NCI-H1105 treated with DMSO at 0.1 percent for 48 hours (cell line): ENCODE data around the gene PRR9.
"Not testable (repeated sequence)": the region's sequence is repeated elsewhere in the genome, so short reads cannot be mapped to it uniquely, and the experiment has no call there.

Source experiments
- DNase-seq: peaks from one replicate; lab custom pipeline; 2025; lab: John Stamatoyannopoulos, UW

The PRR9 gene

GRCh38 chr1:153229076-153229829 lies 11.9 kb downstream of the PRR9 start:
- not testable (repeated sequence) for DNase-seq

DNA sequence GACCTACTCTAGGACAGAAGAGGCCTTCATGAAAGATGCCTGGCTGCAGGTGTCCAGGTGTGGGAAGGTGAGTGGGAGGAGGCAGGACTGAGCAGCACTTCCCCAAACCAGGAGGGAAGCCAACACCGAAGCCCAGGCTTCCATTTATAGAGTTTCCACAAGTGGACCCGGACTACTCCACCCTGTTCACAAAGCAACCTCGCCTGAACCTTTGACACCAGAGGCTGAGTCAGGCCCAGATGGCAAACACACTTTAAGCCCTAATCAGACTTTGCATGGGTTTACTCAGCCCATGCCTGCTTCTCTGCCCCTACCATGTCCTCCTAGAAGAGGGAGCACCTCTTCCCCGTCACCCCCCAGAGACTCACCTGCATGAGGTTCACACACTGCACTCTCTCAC lies 14.0 kb downstream of the PRR9 start:
- DNase-seq, result no peak

GRCh38 chr1:153231785-153232184 lies 14.4 kb downstream of the PRR9 start:
- no peak for DNase-seq

DNA sequence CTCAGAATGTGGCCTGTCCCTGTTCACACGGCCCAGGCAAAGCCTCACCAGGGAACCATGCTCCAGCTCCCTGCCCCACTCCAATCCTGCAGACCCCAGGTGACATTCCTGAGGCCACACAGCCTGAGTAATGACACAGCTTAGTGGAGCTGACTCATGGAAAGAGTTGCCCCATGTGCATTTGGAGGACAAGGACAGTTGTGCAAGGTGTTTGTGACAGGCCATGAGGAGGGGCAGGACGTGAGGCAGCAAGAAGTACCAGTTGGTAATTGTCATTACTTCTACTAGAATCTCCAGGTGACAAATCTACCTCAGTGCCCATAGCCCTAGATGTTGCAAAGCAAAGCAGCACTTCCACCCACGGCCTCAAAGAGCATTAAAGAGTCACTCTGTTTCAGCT lies 15.2 kb downstream of the PRR9 start:
- DNase-seq, result no peak

DNA sequence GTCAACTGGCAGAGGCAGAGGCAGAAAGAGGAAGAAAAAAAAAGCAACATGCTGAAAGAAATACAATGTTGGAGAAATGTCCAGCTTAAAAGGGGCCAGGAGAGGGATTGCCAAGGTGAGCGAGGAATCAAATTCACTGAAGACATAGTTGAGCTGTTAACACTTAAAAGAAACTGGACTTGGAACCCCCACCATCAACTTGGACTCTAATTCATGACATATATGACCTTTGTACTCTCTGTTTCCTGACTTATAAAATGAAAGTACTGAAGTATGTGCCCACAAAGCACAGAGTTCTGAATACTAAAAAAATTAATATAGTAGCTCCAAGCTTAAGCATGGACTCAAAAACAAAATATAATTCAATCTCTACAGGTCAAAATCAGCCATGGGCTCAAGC lies 16.1 kb downstream of the PRR9 start:
- DNase-seq, result no peak

DNA sequence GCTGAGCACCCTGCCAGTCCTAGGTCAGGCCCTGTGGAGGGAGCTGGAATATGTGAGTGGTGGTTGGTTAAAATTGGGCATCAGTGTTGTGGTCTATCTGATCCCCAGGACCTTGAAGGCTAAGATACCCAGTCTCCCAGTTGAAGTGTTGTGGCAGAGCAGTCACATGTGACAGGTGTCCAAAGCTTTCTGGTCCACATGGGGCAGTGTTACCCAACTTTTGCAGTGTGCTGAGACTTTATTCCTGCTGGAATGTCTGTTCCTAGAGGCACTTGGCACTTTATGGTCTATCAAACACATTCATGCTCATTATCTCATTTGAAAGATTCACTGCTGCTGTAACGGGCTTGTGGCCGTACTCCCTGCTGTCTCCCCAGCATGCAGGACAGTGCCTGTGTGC lies 21.1 kb downstream of the PRR9 start:
- no peak for DNase-seq

DNA sequence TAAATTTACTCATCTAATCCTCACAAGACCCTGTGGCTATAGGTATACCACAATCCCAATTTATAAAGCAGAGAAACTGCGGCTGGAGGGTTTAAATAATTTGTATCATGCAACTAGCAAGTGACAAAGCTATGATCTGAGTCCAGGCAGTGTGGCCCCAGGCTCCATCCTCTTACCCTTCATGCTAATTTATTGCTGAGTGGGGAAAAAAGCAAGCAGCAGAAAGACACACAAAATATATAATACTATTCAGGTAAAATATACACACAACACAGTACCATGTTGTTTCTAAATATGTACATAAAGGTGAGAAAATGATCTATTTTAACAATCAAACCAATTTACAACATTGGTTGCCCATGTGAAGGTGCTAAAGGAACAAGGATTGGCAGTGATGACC lies 24.8 kb downstream of the PRR9 start:
- no peak for DNase-seq

DNA sequence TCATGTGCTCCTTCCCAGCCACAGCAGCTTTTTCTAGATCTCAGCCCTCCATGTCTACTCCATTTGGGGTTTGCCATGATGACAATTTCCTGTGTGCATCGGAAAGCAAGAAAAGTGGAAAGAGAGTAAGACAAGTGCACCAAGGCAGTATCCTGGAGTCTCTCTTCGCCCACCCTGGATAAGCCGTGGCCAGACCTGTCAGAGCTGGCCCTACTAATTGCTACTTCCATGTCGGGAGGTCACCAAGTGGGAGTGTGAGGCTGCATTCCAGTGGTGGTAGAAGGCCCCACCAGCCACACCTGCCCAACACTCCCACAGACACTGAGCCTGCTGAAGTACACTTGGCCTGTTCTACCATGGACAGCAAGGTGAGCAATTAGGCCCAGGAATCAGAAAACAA lies 28.1 kb downstream of the PRR9 start:
- DNase-seq, result no peak

DNA sequence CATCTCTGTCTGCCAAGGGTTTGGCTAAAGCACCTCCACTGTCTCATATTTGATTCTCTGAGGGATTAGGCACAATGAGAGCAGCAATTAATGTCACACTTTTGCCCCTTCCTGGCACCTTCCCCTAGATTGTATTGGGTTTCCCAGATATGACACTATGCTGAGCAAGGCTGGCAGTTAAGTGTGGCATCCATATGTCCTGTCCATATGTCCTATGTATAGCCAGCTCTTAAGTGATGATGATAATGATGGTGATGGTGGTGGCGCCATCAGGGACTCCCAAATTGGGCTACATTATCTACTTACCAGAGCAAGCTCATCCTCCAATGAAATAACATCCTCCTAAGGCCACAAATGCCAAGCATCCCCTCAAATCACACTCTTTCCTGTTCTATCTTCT lies 28.6 kb downstream of the PRR9 start:
- no peak for DNase-seq

- no peak for DNase-seq
These were observed 29.4 kb downstream of the PRR9 start for GRCh38 chr1:153246825-153247224.

DNA sequence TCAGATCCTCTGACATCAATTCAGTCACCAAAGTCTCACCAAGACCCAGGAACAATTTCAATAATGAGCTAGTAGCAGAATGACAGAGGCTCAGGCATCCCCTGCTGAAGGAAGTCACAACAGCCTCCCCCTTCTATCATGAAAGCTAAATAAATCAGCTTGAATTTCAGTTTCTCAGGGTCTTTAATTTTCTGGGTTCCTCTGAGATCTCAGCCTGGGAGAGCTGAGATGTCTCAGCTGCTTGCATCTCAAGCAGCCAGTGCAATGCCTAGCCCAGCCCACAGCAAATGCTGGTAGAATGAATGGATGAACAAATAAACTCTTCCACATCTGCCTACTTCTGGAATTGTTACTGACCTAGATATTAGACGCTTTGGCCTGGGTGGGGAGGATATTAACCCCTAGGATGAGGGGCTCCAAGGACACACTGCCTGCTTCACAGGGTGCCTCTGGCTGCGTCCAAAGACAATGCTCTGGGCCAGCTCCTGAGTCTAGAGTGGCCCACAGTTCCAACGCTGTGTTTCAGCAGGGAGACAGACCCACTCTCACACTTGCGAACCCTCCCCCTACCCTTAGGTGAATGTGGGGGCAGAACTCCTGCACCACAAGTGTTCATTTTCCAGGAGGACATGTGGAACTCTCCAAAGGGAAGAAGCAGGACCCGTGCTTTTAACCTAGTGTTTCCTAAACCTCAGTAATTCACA lies 30.9 kb downstream of the PRR9 start:
- no peak for DNase-seq

DNA sequence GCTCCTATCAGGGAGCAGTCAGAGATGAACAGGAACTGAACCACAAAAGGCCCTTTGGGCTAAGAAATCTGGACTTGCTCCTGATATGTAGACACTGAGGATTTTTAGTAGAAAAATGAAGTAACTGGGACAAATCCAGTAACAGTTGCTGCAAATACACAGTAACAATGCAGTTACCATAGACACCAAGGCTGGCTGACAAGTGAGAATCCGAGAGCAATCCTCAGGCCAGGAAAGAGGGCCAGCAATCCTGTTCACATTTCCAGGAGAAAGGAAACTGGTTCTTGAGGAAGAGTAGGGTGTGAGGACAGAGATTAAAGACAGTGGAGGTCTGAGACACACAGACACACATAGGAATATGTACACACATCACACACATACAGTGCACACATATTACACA lies 32.8 kb downstream of the PRR9 start:
- DNase-seq, result no peak

- no peak for DNase-seq
These were observed 33.7 kb downstream of the PRR9 start for GRCh38 chr1:153251087-153251486.

- no peak for DNase-seq
These were observed 34.2 kb downstream of the PRR9 start for GRCh38 chr1:153251562-153251961.

DNA sequence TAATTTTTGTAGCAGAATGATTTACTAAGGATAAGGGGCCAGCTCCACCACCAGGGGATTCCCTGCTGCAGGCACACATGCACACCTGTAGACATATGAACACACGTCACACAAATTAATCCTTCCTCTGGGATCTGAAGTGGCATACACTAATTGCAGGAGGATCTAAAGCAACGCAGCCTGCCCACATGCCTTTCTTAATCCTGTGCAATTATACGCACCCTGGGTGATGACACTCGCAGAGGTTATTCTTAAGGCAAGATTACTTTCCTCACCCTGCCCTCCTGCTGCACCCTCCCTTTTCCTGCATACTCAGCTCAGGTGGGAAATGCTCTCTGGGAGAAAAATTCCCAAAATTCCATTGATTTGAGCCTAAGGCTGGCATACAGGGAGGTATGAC lies 34.6 kb downstream of the PRR9 start:
- DNase-seq, result no peak

DNA sequence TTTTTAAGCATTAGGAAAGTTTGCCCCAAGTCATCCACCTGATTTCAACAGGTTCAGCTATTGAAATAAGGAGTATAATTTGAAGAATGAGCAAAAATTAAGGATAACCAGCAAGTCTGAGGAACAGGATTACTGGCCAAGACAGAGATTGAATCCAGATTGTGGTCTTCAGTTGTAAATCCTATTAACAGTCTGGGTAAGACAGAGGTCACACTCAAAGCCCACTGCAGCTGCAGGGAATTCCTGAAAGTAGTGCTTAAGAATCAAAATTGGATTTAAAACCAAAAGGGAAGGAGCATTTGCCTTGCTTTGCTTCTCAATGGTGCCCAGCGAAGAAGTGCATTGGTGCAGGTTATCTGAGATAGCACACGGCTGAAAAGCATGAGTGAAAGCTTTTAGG lies 35.7 kb downstream of the PRR9 start:
- DNase-seq, result no peak

- no peak for DNase-seq
These were observed 36.3 kb downstream of the PRR9 start for GRCh38 chr1:153253693-153254092.

GRCh38 chr1:153259387-153259786 lies 42.0 kb downstream of the PRR9 start, which contains the start of gene LORICRIN:
LORICRIN (plus strand) TSS chr1:153259687; CDS start chr1:153260950, 1,263 bp downstream.
- DNase-seq, result no peak

DNA sequence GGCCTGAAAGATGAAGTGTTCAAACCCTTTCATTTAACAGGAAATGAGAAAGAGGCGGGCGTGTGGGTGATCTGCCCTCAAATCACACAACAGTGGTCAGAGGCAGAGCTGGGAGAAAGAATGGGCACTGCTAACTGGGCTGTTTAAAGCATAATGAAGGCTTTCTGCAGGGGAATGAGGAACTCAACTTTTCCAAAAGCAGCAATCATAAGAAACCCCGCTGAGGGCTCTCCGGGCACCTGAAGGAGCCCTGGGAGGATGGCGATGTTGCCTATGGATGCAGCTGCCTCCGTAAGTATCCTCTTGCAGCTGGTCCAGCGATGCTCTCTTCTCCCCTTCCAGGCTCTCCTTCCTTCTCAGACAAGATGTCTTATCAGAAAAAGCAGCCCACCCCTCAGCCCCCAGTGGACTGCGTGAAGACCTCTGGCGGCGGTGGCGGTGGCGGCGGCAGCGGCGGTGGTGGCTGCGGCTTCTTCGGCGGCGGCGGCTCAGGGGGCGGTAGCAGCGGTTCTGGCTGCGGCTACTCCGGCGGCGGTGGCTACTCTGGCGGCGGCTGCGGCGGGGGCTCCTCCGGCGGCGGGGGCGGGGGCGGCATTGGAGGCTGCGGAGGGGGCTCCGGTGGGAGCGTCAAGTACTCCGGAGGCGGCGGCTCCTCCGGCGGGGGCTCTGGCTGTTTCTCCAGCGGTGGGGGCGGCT lies 43.3 kb downstream of the PRR9 start:
- no peak for DNase-seq

GRCh38 chr1:153261281-153262069 lies 44.1 kb downstream of the PRR9 start:
- peak; percentile 19 for DNase-seq

- DNase-seq, result peak; percentile 39
These were observed 44.6 kb downstream of the PRR9 start for GRCh38 chr1:153262070-153262366.

DNA sequence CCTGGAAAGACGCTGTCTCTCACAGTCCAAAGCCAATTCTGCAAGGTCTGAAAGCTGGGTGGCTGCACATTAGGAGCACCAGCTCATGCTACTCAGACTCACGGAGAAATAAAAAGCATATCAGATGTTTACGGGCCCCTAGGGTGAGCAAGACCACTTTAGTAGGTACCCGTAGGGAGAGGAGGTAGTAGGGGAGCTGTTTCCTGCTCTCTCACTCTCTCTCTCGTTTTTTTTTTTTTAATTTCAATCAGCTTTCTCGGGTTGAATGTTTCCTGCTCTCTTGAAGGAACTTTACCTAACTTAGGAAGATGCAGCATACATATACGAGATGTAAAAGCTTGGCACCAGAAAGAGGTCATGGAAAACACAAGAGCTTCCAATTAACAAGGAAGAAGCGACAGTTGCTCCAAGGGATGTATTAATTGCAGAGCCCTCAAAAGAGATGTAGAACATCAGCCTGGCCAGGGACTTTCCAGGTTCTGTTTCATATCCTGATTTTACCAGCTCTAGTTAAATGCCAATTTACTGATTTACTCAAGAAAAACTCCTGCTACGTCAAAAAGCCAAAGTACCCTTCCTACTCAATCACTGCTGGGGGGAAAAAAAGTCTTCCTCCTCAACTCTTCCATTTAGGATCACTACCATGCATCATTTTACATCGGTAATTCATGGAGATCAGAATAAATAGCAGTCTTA lies 45.2 kb downstream of the PRR9 start:
- DNase-seq, result peak; percentile 39
